ENCODE measurements around the gene MMP8.

- no peak for TF ChIP-seq EZH2 (IDR thresholded peaks at IDR 0.05; ENCODE audit: low read length)
- TF ChIP-seq, protein P1, sequence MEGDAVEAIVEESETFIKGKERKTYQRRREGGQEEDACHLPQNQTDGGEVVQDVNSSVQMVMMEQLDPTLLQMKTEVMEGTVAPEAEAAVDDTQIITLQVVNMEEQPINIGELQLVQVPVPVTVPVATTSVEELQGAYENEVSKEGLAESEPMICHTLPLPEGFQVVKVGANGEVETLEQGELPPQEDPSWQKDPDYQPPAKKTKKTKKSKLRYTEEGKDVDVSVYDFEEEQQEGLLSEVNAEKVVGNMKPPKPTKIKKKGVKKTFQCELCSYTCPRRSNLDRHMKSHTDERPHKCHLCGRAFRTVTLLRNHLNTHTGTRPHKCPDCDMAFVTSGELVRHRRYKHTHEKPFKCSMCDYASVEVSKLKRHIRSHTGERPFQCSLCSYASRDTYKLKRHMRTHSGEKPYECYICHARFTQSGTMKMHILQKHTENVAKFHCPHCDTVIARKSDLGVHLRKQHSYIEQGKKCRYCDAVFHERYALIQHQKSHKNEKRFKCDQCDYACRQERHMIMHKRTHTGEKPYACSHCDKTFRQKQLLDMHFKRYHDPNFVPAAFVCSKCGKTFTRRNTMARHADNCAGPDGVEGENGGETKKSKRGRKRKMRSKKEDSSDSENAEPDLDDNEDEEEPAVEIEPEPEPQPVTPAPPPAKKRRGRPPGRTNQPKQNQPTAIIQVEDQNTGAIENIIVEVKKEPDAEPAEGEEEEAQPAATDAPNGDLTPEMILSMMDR (optimal IDR thresholded peaks at IDR 0.05 in 1 of 3, IDR thresholded peaks at IDR 0.05 in 1 of 3, conservative IDR thresholded peaks at IDR 0.05 in 1 of 3; ENCODE audit: extremely low read depth in 1 of 3, insufficient read depth in 2 of 3, low read length in 3 of 3) = no peak
These were observed 46.6 kb upstream of the MMP8 start for GRCh38 chr11:102771351-102771750.
